IgD-negative memory B cell (primary cell): ENCODE data around the gene RAB30. TPM values are rescaled to one million over a fixed set of nuclear protein-coding genes. Genes with fewer than 3 reads are reported as not detected.

Experiments used
- H3K27ac Mint-ChIP-seq, 3 donors: one replicate each; pipeline ENCODE4 v1.8.0; 2020 to 2022; ENCODE audit warnings: mild to moderate bottlenecking in 3 of 3, mixed read lengths in 3 of 3, moderate library complexity in 1 of 3
- H3K27me3 Mint-ChIP-seq: one replicate; pipeline ENCODE4 v1.8.0; 2021; ENCODE audit warnings: mixed read lengths
- H3K36me3 Mint-ChIP-seq: one replicate; pipeline ENCODE4 v1.8.0; 2020; ENCODE audit warnings: mild to moderate bottlenecking, mixed read lengths
- H3K4me1 Mint-ChIP-seq, 3 donors: one replicate each; pipeline ENCODE4 v1.8.0; 2020 to 2022; ENCODE audit warnings: mixed read lengths in 3 of 3, mild to moderate bottlenecking in 1 of 3
- H3K4me3 Mint-ChIP-seq, 4 donors: one replicate each; pipeline ENCODE4 v1.8.0; 2020 to 2022; ENCODE audit warnings: mild to moderate bottlenecking in 4 of 4, mixed read lengths in 4 of 4, moderate library complexity in 3 of 4
- H3K9me3 Mint-ChIP-seq, 3 donors: one replicate each; pipeline ENCODE4 v1.8.0; 2020 to 2021; ENCODE audit warnings: mixed read lengths in 3 of 3, mild to moderate bottlenecking in 1 of 3
- polyA plus RNA-seq: library from polyadenylated mRNA; unstranded; fragments of 300-500 nt; fragmentation: Illumina TruSeq; gene quantifications from one replicate; pipeline ENCODE4 v1.2.3, GENCODE V29; 2021

Gene RAB30
- polyA plus RNA-seq, 1 donor from 2014 or later = 39.4 TPM

DNA sequence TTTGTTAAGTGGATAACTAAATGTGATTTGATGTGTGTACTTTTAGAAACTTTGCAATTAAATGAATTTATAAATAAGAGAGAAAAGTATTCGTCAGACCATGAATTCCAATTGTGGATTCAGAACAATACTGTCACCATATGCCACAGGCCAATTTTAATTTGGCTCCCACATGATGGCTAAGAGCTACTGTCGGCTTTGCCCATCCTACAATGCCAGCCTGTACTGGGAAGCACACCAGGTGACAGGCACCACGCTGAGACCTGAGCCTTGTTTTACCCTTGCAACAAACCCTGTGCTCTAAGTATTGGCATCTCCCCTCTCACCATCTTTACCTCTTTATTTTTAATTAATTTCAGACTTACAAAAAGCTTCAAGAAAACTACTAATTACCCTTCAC lies 14.0 kb downstream of the RAB30 start:
- H3K36me3 Mint-ChIP-seq = peaks cover 13% of the 10 kb centered on the region
- no peak overlapping the region for H3K27ac Mint-ChIP-seq
- H3K27me3 Mint-ChIP-seq = no peaks in the 10 kb centered on the region
- H3K9me3 Mint-ChIP-seq = peaks cover 0 to 4% (median 0%) of the 10 kb centered on the region in 3 donors
- H3K4me1 Mint-ChIP-seq = peaks cover 54 to 74% (median 69%) of the 10 kb centered on the region in 3 donors
- H3K4me3 Mint-ChIP-seq = peak overlapping the region in 1 of 4 donors; percentile 71

DNA sequence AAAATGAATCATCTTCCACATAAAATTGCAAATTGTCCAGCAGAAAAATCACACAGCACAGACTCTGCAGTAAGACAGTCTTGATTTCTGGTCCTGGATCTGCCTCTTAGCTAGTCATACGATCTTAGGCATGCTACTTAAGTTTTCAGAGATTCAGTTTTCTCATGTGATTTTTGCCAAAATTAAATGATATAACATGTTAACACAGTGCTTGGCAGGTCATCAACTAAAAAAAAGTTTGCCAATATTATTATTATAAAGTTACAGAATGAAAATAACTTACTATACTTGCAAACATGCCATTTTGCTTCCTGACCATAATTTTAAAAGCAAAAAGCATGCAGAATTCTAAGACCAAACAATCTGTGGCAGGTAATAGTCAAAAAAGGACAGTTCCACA lies 15.1 kb downstream of the RAB30 start:
- H3K36me3 Mint-ChIP-seq = peaks cover 16% of the 10 kb centered on the region
- peak overlapping the region in 1 of 3 donors; percentile 23 for H3K27ac Mint-ChIP-seq
- H3K4me1 Mint-ChIP-seq = peaks cover 53 to 70% (median 64%) of the 10 kb centered on the region in 3 donors
- no peaks in the 10 kb centered on the region for H3K27me3 Mint-ChIP-seq
- H3K4me3 Mint-ChIP-seq = peak overlapping the region in 1 of 4 donors; percentile 73
- H3K9me3 Mint-ChIP-seq = peaks cover 0 to 1% (median under 1%) of the 10 kb centered on the region in 3 donors

DNA sequence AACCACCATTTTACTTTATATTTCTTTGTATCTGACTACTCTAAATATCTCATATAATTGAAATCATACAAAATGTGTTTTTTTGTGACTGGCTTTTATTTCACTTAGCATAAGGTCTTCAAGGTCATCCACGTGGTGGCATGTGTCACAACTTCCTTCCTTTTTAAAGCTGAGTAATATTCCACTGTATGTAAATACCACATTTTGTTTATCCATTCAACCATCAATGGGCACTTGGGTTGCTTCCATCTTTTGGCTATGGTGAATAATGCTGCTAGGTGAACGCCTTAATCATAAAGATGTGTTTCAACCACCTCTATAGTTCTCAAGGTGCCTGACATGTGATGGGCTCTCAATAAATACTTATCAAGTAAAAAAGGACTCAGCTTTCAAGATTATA lies 15.5 kb downstream of the RAB30 start:
- Mint-ChIP-seq H3K4me3 (peak overlapping the region in 2 of 4 donors; percentile 61 to 73), H3K9me3 (peaks cover 0 to 6% (median 0%) of the 10 kb centered on the region in 3 donors), H3K36me3 (peaks cover 15% of the 10 kb centered on the region), H3K4me1 (peaks cover 56 to 72% (median 63%) of the 10 kb centered on the region in 3 donors), H3K27ac (peak overlapping the region in 2 of 3 donors; percentile 23 to 31), H3K27me3 (no peaks in the 10 kb centered on the region)

DNA sequence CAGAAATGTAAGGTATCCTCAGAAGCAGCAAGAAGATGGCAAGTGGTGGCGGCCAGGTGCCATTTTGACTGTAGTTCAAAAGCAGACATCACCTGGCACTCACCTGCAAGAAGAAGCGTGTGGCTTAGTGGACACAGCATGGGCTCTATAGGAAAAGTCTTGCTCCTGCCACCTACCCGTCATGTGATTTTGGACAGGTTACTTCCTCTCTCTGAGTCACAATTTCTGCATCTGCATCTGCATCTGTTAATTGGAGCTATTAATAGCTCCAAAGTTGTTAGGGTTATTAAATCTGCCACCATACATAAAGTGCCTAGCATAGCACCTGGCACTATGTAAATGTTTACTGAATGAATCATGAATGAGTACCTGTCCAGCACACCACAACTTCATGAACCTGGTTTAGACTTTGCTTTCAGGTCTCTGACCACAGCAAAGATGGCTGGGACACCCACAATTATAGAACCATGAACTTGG lies 16.8 kb downstream of the RAB30 start:
- peak overlapping the region; percentile 90 to 95 (median 90) for H3K27ac Mint-ChIP-seq
- peak overlapping the region; percentile 1 to 88 (median 40) for H3K4me3 Mint-ChIP-seq
- H3K36me3 Mint-ChIP-seq = peaks cover 13% of the 10 kb centered on the region
- peaks cover 0 to 7% (median 2%) of the 10 kb centered on the region in 3 donors for H3K9me3 Mint-ChIP-seq
- peaks cover 56 to 63% (median 62%) of the 10 kb centered on the region in 3 donors for H3K4me1 Mint-ChIP-seq
- H3K27me3 Mint-ChIP-seq = no peaks in the 10 kb centered on the region

DNA sequence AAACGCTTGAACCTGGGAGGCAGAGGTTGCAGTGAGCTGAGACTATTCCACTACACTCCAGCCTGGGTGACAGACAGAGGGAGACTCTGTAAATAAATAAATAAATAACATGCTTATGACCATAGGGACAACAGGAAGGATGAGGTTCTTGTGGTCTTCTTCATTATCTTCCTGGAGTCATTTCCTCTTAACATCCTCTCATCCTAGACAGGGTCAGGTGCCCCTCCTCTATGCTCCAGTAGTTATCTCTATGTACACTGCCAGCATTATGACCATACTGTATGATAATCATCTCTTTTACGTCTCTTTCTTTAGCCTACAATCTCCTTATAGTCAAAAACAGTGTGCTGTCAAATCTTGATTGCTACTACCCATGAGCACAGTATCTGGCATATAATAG lies 17.7 kb downstream of the RAB30 start:
- Mint-ChIP-seq H3K36me3 (peaks cover 6% of the 10 kb centered on the region), H3K9me3 (peaks cover 0 to 7% (median 2%) of the 10 kb centered on the region in 3 donors), H3K27ac (peak overlapping the region; percentile 85 to 95 (median 90)), H3K27me3 (no peaks in the 10 kb centered on the region), H3K4me1 (peaks cover 50 to 59% (median 55%) of the 10 kb centered on the region in 3 donors), H3K4me3 (peak overlapping the region; percentile 1 to 88 (median 77))

DNA sequence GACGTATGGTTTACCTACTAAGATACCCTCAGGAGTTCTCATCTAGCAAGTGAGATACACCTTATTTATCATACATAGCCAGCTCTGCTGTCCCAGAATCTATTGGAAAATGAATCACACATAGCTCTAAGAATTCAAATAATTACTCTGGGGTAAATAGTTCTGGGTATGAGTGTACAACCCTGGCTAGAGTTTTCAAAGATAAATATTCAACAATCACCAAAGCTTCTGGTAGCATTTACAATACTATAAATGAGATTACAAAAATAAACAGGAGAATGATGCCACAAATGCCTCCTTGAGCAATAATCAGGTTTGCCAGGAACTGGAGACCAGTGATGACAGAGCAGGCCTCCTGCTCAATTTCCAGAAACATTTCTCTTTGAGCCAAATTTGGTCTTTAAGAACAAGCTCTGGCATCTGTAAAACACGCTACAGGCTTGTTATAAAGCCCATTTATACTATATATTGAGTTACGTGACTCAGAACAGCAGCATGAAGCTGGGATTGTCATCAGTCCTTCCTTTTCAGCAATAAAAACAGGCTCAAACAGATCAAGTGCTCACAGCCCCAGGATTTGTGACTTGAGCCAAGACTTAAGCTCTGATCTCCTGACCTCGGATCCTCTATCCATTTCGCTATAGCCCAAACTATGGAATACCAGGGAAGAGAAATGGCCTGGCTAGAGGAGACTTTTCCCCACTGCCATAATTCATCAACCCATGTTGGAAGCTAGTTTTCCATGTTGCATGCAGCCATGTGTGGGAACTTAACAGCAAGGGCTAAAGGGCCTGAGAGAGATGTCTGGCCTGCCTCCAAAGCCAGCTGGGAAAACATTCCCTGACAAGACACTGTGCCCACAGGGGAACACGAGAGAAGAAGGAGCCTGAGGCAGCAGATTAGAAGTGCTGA lies 19.7 kb downstream of the RAB30 start:
- Mint-ChIP-seq H3K27me3 (no peaks in the 10 kb centered on the region), H3K27ac (peak overlapping the region; percentile 71 to 95 (median 85)), H3K9me3 (peaks cover 0 to 7% (median 2%) of the 10 kb centered on the region in 3 donors), H3K36me3 (peaks cover 5% of the 10 kb centered on the region), H3K4me1 (peaks cover 61 to 68% (median 66%) of the 10 kb centered on the region in 3 donors), H3K4me3 (peak overlapping the region in 1 of 4 donors; percentile 21)

DNA sequence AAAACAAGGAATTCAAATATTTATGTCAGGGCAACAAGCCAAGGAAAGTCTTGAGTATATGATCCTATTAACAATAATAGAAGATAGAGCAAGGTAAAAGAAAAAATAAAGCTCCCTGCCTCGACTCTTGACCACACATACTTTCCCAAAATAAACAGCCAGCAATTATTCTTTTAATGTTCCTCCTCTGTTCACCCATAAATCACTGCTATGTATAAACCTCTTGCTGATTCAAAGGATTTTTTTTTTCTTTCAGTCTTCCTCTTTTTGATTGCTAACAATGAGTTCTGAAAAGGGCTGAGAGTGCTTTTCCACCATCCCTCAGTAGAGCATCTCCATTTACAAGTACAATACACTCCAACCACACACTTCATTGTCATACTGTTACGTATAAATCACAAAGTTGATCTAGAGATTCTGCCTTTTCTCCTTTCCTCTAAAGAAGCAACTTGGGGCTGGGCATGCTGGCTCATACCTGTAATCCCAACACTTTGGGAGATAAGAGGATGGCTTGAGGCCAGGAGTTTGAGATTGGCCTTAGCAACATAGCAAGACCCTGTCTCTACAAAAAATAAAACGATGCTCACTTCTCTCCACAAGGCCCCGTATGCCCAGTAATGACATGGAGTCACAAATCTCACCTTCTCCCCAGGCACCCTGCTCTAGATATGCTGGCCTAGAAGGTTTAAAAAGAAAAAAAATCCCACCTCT lies 24.0 kb downstream of the RAB30 start:
- Mint-ChIP-seq H3K27me3 (no peaks in the 10 kb centered on the region), H3K9me3 (peaks cover 0 to 7% (median 2%) of the 10 kb centered on the region in 3 donors), H3K4me1 (peaks cover 62 to 72% (median 65%) of the 10 kb centered on the region in 3 donors), H3K36me3 (peaks cover 5% of the 10 kb centered on the region), H3K4me3 (peak overlapping the region in 2 of 4 donors; percentile 1 to 30), H3K27ac (peak overlapping the region; percentile 23 to 87 (median 57))

DNA sequence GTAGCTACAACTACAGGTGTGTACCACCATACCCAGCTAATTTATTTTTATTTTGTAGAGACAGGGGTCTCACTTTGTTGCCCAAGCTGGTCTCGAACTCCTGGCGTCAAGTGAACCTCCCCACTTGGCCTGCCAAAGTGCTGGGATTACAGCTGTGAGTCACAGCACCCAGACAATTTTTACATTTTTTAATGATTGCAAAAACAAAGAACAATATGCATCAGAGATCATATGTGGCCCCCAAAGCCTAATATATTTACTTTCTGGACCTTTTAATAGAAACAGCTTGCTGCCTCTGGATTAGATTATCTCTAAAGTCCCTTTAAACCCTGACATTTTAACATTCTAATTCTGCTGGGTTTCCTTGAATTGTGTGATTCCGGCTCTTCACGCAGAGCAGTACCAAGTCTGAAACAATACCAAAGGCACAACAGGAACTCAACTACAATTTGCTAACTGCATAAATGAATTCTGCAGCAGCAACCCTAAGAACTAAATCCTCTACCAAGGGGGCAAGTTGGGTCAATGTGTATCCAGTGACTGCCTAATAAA lies 25.0 kb downstream of the RAB30 start:
- H3K4me1 Mint-ChIP-seq = peaks cover 65 to 70% (median 68%) of the 10 kb centered on the region in 3 donors
- H3K9me3 Mint-ChIP-seq = peaks cover 0 to 6% (median 2%) of the 10 kb centered on the region in 3 donors
- H3K27me3 Mint-ChIP-seq = no peaks in the 10 kb centered on the region
- peaks cover 3% of the 10 kb centered on the region for H3K36me3 Mint-ChIP-seq
- H3K27ac Mint-ChIP-seq = peak overlapping the region in 1 of 3 donors; percentile 23
- H3K4me3 Mint-ChIP-seq = peak overlapping the region in 1 of 4 donors; percentile 35

DNA sequence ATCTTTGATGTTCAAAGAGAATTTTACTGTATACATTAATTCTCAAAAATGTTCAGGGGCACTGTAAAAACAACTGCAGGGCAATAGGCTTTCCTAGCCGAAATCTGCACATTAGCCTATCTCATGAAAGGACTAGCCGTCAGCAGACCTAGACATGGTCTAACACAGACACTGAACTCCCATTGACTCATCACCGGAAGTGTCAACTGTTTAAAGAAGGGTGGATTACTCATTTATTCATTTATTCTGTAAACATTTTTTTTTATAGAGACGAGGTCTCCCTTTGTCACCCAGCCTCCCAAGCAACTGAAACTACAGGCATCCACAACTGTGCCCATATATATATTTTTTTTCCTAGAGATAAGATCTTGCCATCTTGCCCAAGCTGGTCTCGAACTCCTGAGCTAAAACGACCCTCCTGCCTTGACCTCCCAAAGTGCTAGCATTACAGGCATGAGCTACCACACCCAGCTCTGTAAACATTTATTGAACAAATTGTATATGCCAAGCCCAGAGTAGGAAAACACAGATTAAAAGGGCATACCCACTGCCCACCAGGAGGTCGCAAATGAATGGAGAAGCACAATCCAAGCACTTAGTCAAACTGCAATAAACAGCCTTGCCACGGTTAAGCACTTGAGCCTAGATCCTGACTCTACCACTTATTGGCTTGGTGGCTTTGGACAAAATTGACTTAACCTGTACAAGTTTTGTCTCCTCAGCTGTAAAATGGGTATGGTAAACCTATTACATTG lies 26.6 kb downstream of the RAB30 start:
- Mint-ChIP-seq H3K27ac (peak overlapping the region; percentile 4 to 82 (median 52)), H3K9me3 (no peaks in the 10 kb centered on the region), H3K4me1 (peaks cover 63 to 70% (median 65%) of the 10 kb centered on the region in 3 donors), H3K36me3 (peaks cover 5% of the 10 kb centered on the region), H3K4me3 (peak overlapping the region in 2 of 4 donors; percentile 27 to 29), H3K27me3 (no peaks in the 10 kb centered on the region)

DNA sequence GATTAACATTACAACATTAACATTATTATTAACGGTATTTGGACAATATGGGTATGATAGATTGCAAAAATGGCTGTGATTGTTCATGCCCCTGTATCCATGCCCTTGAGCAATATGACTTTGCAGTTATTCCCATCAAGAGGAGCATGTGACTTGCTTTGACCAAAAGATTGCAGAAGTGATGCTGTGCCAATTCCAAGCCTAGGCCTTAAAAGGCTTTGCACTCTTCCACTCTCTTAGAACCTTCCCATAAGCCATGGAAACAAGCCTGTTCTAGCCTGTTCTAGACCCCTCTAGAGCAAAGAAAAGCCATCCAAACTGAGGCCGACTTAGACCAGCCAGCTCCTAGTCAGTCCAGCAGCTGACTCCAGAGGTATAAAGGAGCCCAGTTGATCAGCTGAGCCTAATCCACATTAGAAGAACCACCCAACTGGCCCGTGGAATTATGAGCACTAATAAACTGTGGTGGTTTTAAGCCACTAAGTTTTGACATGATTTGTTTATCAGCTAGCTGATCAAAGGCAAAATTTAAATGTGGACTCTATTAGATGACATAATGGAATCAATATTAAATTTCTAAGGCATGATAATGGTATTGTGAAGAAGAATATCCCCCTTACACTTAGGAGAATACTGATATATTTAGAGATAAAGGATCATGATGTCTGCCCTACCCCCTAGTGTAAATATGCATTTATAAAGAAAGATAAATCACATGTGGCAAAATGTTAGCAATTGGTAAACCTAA lies 28.6 kb downstream of the RAB30 start:
- Mint-ChIP-seq H3K36me3 (peaks cover 14% of the 10 kb centered on the region), H3K9me3 (no peaks in the 10 kb centered on the region), H3K27ac (peak overlapping the region in 2 of 3 donors; percentile 23 to 31), H3K27me3 (no peaks in the 10 kb centered on the region), H3K4me3 (peak overlapping the region in 1 of 4 donors; percentile 52), H3K4me1 (peaks cover 63 to 69% (median 67%) of the 10 kb centered on the region in 3 donors)

DNA sequence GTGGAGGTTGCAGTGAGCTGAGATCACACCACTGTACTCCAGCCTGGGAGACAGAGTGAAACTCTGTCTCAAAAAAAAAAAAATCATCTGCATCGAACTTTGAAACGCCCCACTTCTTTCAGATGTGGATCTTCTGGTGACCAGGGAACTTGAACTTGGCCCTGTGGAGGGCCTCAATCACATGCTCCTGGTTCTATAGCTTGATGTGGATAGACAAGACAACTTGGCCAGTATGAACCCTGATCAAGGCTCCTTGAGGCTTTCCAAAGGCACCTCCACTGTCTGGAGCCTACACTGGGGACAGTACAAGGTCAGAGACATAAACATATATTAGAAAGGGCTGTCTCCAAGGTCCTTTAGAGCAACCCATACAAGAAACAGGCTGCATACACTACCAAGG lies 30.6 kb downstream of the RAB30 start:
- Mint-ChIP-seq H3K4me3 (no peak overlapping the region), H3K4me1 (peaks cover 60 to 62% (median 61%) of the 10 kb centered on the region in 3 donors)

DNA sequence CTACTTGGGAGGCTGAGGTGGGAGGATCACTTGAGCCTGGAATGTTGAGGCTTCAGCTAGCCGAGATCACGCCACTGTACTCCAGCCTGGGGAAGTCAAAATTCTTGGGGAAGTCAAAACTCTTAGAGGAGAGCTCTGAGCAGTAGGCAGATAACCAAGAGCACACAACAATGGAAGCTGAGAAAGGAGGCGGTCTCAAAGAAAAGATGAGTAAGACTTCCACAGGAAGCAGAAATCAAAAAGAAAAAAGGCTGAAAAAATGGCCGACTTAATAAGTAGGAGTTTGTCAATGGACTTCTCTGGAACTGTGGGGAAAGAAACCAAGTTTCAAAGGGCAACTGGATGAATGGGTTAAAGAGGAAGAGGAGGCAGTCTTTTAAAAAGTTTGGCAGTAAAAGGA lies 32.1 kb downstream of the RAB30 start:
- Mint-ChIP-seq H3K27ac (no peak overlapping the region), H3K9me3 (no peaks in the 10 kb centered on the region), H3K4me1 (peaks cover 62 to 65% (median 62%) of the 10 kb centered on the region in 3 donors), H3K27me3 (no peaks in the 10 kb centered on the region), H3K4me3 (peak overlapping the region in 1 of 4 donors; percentile 33), H3K36me3 (peaks cover 14% of the 10 kb centered on the region)

More for the DNA sequence above, 30.6 kb downstream of the RAB30 start:
- peak overlapping the region in 2 of 3 donors; percentile 23 to 79 for H3K27ac Mint-ChIP-seq
- no peaks in the 10 kb centered on the region for H3K9me3 Mint-ChIP-seq
- H3K27me3 Mint-ChIP-seq = no peaks in the 10 kb centered on the region
- peaks cover 16% of the 10 kb centered on the region for H3K36me3 Mint-ChIP-seq

DNA sequence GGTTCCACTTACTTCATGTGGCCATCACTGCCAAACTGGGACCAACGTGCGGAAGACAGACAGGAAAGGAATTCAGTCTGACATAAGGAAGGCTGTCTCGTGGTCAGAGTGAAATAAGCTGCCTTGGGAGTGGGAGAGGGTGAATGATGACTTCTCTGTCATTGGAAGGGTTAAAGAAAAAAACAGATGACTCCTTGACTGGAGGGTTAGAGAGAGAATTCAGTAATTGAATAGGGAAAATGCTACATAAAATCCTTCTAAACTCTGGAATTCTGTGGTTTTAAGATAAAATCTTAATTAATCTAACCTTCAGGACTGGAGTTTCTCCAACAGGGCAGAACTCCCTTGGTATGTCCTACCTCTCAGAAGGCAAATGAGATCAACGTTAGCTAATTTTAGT lies 33.8 kb downstream of the RAB30 start:
- Mint-ChIP-seq H3K4me3 (peak overlapping the region in 1 of 4 donors; percentile 31), H3K27ac (peak overlapping the region in 2 of 3 donors; percentile 3 to 46), H3K36me3 (peaks cover 14% of the 10 kb centered on the region), H3K4me1 (peaks cover 59 to 62% (median 62%) of the 10 kb centered on the region in 3 donors), H3K27me3 (no peaks in the 10 kb centered on the region), H3K9me3 (no peaks in the 10 kb centered on the region)
